ENCODE data around the gene PI4K2A.

The PI4K2A gene

GRCh38 chr10:97724341-97724941 lies 84.0 kb downstream of the PI4K2A start:
- DNase-seq (ENCODE audit: insufficient read length) = no peak
- TF ChIP-seq POLR2A (IDR thresholded peaks at IDR 0.05; ENCODE audit: low read depth, low read length) = no peak
- TF ChIP-seq POLR2AphosphoS5 (IDR thresholded peaks at IDR 0.05; ENCODE audit: low read depth, low read length) = no peak
- TF ChIP-seq TAF1 (IDR thresholded peaks at IDR 0.05; ENCODE audit: borderline replicate concordance, low read depth, low read length) = no peak
- no peak for FAIRE-seq
